OCI-LY7 (cell line): ENCODE measurements around the gene IL24. TPM values are rescaled to one million over a fixed set of nuclear protein-coding genes. Genes with fewer than 3 reads are reported as not detected.
A peak's percentile ranks its signal among the peaks of the same experiment; 100 is the strongest.

Experiments
- BruUV-seq: library from RNA; stranded (reverse); fragments of 400-500 nt; replicated peaks from 2 replicates; lab custom pipeline; 2021; lab: Mats Ljungman, UMichigan
- CTCF ChIA-PET: fragments of 300-600 bp; sonication (Branson Sonifier 250); formaldehyde crosslinking; loops from one replicate; lab custom pipeline; 2022; ENCODE audit warnings: antibody characterized with exemption; ENCODE audit not compliant: unreplicated experiment; lab: Charles Lee
- POLR2A ChIA-PET: fragments of 300-600 bp; sonication (Branson Sonifier 250); formaldehyde crosslinking; loops from one replicate; lab custom pipeline; 2022; ENCODE audit warnings: antibody characterized with exemption; lab: Charles Lee
- DNase-seq: peaks from one replicate; pipeline ENCODE4 v3.0.0-alpha.2; 2015; ENCODE audit warnings: low spot score
- H2AFZ ChIP-seq: fragments of 200-600 bp; sonication (generic), shearing (Covaris generic); 2 replicates; pipeline ENCODE4 v1.6.1; 2014; ENCODE audit warnings: mild to moderate bottlenecking, antibody characterized with exemption, low read length, moderate library complexity
- H3K27ac ChIP-seq: fragments of 200-600 bp; sonication (generic); 2 replicates; pipeline ENCODE4 v1.5.1; 2014; ENCODE audit warnings: mixed run types, low read depth, mild to moderate bottlenecking, moderate library complexity, low read length, inconsistent platforms; ENCODE audit not compliant: poor library complexity, severe bottlenecking
- H3K36me3 ChIP-seq: fragments of 200-600 bp; sonication (generic); 2 replicates; pipeline ENCODE4 v1.6.1; 2014; ENCODE audit warnings: mild to moderate bottlenecking, antibody characterized with exemption, low read length, moderate library complexity, mixed read lengths; ENCODE audit not compliant: insufficient read depth
- H3K4me1 ChIP-seq: fragments of 200-600 bp; sonication (generic); 2 replicates; pipeline ENCODE4 v1.5.1; 2014; ENCODE audit warnings: mild to moderate bottlenecking, low read length; ENCODE audit not compliant: insufficient read depth, poor library complexity, severe bottlenecking
- H3K4me2 ChIP-seq: fragments of 200-600 bp; sonication (generic); 2 replicates; pipeline ENCODE4 v1.6.1; 2014; ENCODE audit warnings: mild to moderate bottlenecking, low read length
- H3K4me3 ChIP-seq: fragments of 200-600 bp; sonication (generic); 2 replicates; pipeline ENCODE4 v1.5.1; 2014; ENCODE audit warnings: mild to moderate bottlenecking, low read depth, low read length; ENCODE audit not compliant: poor library complexity, severe bottlenecking
- H3K79me2 ChIP-seq: fragments of 200-600 bp; sonication (generic); 2 replicates; pipeline ENCODE4 v1.6.1; 2016; ENCODE audit warnings: low read depth, mild to moderate bottlenecking, low read length, moderate library complexity, mixed read lengths; ENCODE audit not compliant: insufficient read depth
- H3K9me2 ChIP-seq: fragments of 200-600 bp; sonication (generic); 2 replicates; pipeline ENCODE4 v1.6.1; 2016; ENCODE audit warnings: mild to moderate bottlenecking, low read length, mixed read lengths; ENCODE audit not compliant: insufficient read depth
- H3K9me3 ChIP-seq: fragments of 200-600 bp; sonication (generic); 2 replicates; pipeline ENCODE4 v1.6.1; 2014; ENCODE audit warnings: mild to moderate bottlenecking, mixed run types, low read length, mixed read lengths
- H4K20me1 ChIP-seq: fragments of 200-600 bp; sonication (generic); 2 replicates; pipeline ENCODE4 v1.6.1; 2014; ENCODE audit warnings: mild to moderate bottlenecking, antibody characterized with exemption, low read length, moderate library complexity, mixed read lengths; ENCODE audit not compliant: insufficient read depth
- CTCF ChIP-seq: fragments of 200-600 bp; sonication (generic); conservative IDR thresholded peaks from 2 replicates; pipeline ENCODE4 v1.5.1; 2014; ENCODE audit warnings: mild to moderate bottlenecking, antibody characterized with exemption, low read length, moderate library complexity, mixed read lengths
- EZH2phosphoT487 ChIP-seq: fragments of 200-600 bp; sonication (generic); IDR thresholded peaks from 2 replicates; pipeline ENCODE4 v1.6.1; 2018; ENCODE audit warnings: low read depth, borderline replicate concordance, mild to moderate bottlenecking, mixed run types, antibody characterized with exemption, low read length, moderate library complexity, mixed read lengths
- intact Hi-C: fragments of 100-400 bp; cut with micrococcal nuclease; formaldehyde crosslinking; loops from one replicate; pipeline ENCODE4 v1.10.0; 2022; ENCODE audit not compliant: unreplicated experiment
- total RNA-seq, 2 experiments: library from RNA; depleted of rRNA in 1 of 2; stranded (reverse); fragments of >200 nt in 1 of 2; shearing (Covaris generic) in 1 of 2; gene quantifications; 2 replicates each; pipeline ENCODE4 v1.2.3, GENCODE V29; 2014 to 2022

The IL24 gene
- total RNA-seq, 2 experiments from 2014 or later, result not detected

DNA sequence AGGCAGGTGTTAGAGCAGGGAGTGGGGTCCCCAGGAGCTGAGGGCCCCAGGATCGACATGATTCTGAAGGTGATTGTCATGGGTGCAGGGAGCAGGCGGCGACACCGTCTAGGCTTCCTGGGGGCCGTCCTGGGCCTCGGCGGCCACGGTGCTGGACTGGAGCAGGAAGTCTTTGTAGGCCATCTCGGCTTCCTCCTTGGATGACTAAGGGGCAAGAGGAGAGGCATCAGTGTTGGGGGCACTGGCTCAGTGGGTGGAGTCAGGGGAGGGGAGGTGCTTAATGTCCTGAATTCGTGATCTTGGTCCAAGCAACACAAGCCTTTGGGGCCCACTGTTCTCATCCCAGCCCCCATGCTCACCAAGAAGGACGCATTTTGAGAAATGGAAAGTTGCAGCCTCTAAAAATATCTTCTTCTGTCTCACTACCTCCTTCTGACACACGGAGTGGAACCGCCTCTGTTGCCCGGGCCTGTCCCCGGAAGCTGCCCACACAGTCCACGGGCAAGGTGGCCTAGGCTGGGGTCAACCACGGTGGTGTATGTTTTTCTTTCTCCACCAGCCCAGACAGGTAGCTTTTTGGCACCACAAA lies 33.1 kb downstream of the IL24 start:
- BruUV-seq, result no TSS peak
- H3K4me3 ChIP-seq, result no peak overlapping the region
- TF ChIP-seq EZH2phosphoT487, result no peak
- ChIA-PET POLR2A (interaction anchor here (1.0 to 3.8 kb wide), 3 partner anchors 8 to 16 kb away, joined by 3 to 23 read pairs (median 4); partner anchors contain the start of genes FCMR and PIGR), CTCF (interaction anchor here (0.6 to 1.5 kb wide), 4 partner anchors 17 to 299 kb away, joined by 3 to 6 read pairs (median 4); no protein-coding TSS in a partner anchor)
- H3K4me2 ChIP-seq, result peak overlapping the region; percentile 27
- H3K4me1 ChIP-seq, result peaks cover 20% of the 10 kb centered on the region
- no peaks in the 10 kb centered on the region for H3K36me3 ChIP-seq
- intact Hi-C loops, result loop anchor here (5.0 kb wide), 1 partner anchor 122 kb away; the partner anchor contains the start of genes PFKFB2 and YOD1
- H3K79me2 ChIP-seq, result no peaks in the 10 kb centered on the region
- no peak overlapping the region for H3K27ac ChIP-seq
- DNase-seq, result peak; percentile 51
- no peaks in the 10 kb centered on the region for H3K9me3 ChIP-seq
- H3K9me2 ChIP-seq, result no peaks in the 10 kb centered on the region
- H2AFZ ChIP-seq, result peak overlapping the region; percentile 81
- H4K20me1 ChIP-seq, result no peaks in the 10 kb centered on the region

DNA sequence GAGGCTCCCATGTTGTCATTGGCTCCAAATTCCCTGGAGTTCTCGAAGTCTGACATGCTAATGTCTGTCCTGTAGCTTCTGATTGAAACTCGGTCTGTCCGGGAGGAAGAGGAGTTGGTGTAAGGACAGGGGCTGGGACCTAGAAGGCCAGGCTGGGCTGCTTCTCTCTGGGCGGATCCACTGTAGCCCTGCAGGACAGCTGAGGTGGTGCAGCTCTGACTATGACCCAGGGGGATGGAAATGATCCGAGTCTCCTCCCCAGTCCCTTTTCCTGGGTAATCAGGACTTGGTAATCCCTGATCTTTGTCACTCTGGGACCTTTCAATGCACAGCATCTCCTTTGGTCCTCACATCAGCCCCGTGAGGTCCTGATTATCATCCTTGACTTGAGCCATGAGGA lies 34.5 kb downstream of the IL24 start:
- H3K4me1 ChIP-seq, result peaks cover 17% of the 10 kb centered on the region
- no peaks in the 10 kb centered on the region for H4K20me1 ChIP-seq
- no TSS peak for BruUV-seq
- H3K27ac ChIP-seq, result no peak overlapping the region
- H3K36me3 ChIP-seq, result no peaks in the 10 kb centered on the region
- H2AFZ ChIP-seq, result no peak overlapping the region
- no peaks in the 10 kb centered on the region for H3K79me2 ChIP-seq
- intact Hi-C loops, result loop anchor here (5.0 kb wide), 1 partner anchor 121 kb away; the partner anchor contains the start of genes PFKFB2 and YOD1
- no peaks in the 10 kb centered on the region for H3K9me3 ChIP-seq
- ChIA-PET POLR2A (interaction anchor here (1.0 to 3.8 kb wide), 3 partner anchors 10 to 19 kb away, joined by 4 to 23 read pairs (median 4); partner anchors contain the start of gene FCMR), CTCF (interaction anchor here (0.8 to 1.5 kb wide), 5 partner anchors 10 to 301 kb away, joined by 3 to 6 read pairs (median 4); partner anchors contain the start of gene FCMR)
- H3K9me2 ChIP-seq, result no peaks in the 10 kb centered on the region
- H3K4me2 ChIP-seq, result no peak overlapping the region
- no peak overlapping the region for H3K4me3 ChIP-seq
- peak; percentile 33; the same call in 1 of the 2 replicates for TF ChIP-seq CTCF
- no peak for TF ChIP-seq EZH2phosphoT487
- peak; percentile 25 for DNase-seq

DNA sequence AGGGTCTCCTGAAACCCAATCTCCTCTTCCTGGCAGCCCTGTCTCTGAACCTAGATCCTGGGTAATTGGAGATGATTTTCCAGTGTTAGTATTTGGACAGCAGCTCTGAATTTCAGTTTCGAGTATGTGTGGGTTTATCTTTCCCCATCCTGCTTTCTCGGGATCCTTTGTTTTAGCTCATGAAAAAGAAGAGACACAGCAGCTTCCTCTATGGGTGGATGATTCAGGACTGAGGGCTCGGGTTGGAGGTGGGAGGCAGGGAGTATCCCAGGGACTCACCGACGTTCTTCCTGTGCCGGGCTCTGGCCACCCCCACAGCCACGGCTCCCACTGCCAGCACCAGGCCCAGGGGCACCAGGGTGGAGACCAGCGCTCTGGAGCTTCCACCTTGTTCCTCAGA lies 34.9 kb downstream of the IL24 start:
- Histone ChIP-seq H3K4me2 (no peak overlapping the region), H3K9me3 (no peaks in the 10 kb centered on the region), H3K27ac (no peak overlapping the region), H3K9me2 (no peaks in the 10 kb centered on the region), H3K79me2 (no peaks in the 10 kb centered on the region), H3K36me3 (no peaks in the 10 kb centered on the region), H3K4me3 (no peak overlapping the region), H4K20me1 (no peaks in the 10 kb centered on the region), H2AFZ (no peak overlapping the region), H3K4me1 (peaks cover 17% of the 10 kb centered on the region)
- ChIA-PET CTCF (interaction anchor here (0.6 to 1.5 kb wide), 7 partner anchors 11 to 301 kb away, joined by 3 to 6 read pairs (median 4); partner anchors contain the start of gene FCMR), POLR2A (interaction anchor here (0.5 to 3.8 kb wide), 4 partner anchors 10 to 302 kb away, joined by 3 to 23 read pairs (median 4); partner anchors contain the start of gene FCMR)
- intact Hi-C loops, result loop anchor here (5.0 kb wide), 1 partner anchor 120 kb away; the partner anchor contains the start of genes PFKFB2 and YOD1
- no peak for DNase-seq
- TF ChIP-seq EZH2phosphoT487 (no peak), CTCF (no peak)
- no TSS peak for BruUV-seq
